ENCODE measurements around the gene DSCAM.

The DSCAM gene

DNA sequence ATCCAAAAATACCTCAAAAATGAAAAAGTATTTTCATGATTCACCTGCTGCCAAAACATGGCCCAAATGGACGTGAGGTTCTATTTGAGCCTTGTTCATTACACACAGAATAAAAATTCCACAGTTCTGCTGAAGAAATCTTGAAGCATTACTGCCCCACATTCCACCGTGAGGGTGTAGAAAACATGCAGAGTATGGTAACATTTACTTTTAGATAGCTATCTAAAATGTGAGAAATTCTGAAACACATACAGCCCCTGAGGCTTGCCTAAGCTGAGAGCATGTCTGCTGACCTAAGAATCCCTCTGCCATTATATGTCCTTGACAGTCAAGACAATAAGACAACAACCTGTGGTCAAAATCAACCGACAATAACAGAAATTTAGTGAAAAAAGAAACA, 186.5 kb downstream of the DSCAM start:
- no peak for DNase-seq (ENCODE audit: low read depth)
- TF ChIP-seq, protein P1, sequence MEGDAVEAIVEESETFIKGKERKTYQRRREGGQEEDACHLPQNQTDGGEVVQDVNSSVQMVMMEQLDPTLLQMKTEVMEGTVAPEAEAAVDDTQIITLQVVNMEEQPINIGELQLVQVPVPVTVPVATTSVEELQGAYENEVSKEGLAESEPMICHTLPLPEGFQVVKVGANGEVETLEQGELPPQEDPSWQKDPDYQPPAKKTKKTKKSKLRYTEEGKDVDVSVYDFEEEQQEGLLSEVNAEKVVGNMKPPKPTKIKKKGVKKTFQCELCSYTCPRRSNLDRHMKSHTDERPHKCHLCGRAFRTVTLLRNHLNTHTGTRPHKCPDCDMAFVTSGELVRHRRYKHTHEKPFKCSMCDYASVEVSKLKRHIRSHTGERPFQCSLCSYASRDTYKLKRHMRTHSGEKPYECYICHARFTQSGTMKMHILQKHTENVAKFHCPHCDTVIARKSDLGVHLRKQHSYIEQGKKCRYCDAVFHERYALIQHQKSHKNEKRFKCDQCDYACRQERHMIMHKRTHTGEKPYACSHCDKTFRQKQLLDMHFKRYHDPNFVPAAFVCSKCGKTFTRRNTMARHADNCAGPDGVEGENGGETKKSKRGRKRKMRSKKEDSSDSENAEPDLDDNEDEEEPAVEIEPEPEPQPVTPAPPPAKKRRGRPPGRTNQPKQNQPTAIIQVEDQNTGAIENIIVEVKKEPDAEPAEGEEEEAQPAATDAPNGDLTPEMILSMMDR (IDR thresholded peaks at IDR 0.05; ENCODE audit: low read length, missing control alignments): no peak

DNA sequence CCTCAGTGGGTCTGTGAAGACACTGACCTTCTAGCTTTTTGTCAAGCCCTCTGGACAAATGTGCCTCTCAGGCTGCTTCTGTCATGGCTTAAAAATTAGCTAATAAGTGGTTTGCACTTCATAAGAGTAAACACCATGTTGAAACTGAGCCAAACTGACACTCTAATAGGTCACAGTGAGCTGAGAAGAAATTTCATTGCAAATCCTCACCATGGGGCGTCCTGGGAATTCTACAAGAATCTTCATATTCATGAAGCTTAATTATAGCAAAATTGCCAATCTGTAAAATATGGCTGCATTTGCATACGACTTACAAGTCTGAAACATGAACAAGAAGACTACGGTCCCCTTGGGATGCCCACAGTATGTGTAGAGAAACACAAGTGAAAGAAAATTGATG, 188.6 kb downstream of the DSCAM start:
- H3K4me3 ChIP-seq (replicated peaks; ENCODE audit: low read depth, low read length): no peak overlapping the region

More for the DNA sequence above, 186.5 kb downstream of the DSCAM start:
- H3K4me3 ChIP-seq (replicated peaks; ENCODE audit: low read depth, low read length): no peak overlapping the region

DNA sequence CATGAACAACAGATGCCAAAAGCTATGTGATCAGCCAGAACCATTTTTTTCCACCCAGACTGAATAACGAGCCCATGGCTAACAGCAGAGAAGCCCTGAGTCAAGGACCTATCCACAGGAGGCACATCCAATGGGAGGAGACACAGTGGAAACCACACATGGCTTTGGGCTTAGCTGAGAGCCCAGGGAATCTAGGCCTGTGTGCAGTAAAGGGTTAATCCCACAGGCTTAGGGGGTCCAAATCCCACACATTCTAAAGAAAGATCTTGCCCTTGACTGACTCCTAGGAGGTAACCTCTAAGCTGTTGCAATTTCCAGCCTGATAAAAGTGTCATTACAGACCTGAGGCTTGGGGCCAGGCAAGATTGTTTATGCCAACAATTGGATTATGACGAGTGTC, 194.5 kb downstream of the DSCAM start:
- DNase-seq (ENCODE audit: low read depth): no peak
- TF ChIP-seq, protein P1 (IDR thresholded peaks at IDR 0.05; ENCODE audit: low read length, missing control alignments): no peak
- no peak overlapping the region for H3K4me3 ChIP-seq (replicated peaks; ENCODE audit: low read depth, low read length)

More for the DNA sequence above, 188.6 kb downstream of the DSCAM start:
- no peak for DNase-seq (ENCODE audit: low read depth)
- TF ChIP-seq, protein P1 (IDR thresholded peaks at IDR 0.05; ENCODE audit: low read length, missing control alignments): no peak

DNA sequence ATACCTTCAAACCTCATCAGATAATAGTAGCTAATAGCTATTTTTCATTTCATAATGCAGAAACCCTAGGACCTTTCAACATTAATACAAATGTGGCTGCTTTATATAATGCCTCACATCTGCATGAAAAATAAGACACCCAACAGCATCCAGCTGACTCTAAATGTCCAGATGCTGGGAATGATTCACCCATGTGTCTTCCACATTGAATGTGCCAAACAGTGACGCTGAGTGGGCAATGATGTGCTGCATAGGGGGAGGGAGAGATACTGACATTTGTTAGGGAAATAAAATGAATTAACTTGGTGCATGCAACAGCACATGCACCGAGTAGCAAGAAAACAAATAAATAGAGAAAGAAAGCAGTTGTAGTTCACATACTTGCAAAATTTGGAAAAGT, 199.3 kb downstream of the DSCAM start:
- no peak for DNase-seq (ENCODE audit: low read depth)
- H3K4me3 ChIP-seq (replicated peaks; ENCODE audit: low read depth, low read length): no peak overlapping the region
- TF ChIP-seq, protein P1 (IDR thresholded peaks at IDR 0.05; ENCODE audit: low read length, missing control alignments): no peak

DNA sequence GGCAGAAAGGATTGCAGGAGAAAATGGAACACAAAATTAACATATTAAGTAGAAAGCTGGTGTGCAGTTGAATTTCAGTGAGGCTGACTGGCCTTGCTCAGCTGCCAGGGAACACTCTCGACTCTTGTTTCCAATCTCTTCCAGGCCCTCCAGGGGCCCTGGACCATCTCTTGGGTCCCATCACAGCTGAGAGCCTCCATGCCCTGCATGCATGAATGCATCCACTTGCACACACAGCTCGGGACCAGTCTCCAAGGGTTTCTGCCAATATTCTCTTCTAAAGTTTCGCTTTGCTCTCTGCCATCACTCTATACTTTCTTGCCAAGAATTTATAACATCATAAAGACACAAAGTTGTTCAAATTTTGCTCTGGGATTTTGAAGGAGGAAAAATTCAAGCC, 200.3 kb downstream of the DSCAM start:
- H3K4me3 ChIP-seq (replicated peaks; ENCODE audit: low read depth, low read length): no peak overlapping the region
- no peak for DNase-seq (ENCODE audit: low read depth)
- TF ChIP-seq, protein P1 (IDR thresholded peaks at IDR 0.05; ENCODE audit: low read length, missing control alignments): no peak

DNA sequence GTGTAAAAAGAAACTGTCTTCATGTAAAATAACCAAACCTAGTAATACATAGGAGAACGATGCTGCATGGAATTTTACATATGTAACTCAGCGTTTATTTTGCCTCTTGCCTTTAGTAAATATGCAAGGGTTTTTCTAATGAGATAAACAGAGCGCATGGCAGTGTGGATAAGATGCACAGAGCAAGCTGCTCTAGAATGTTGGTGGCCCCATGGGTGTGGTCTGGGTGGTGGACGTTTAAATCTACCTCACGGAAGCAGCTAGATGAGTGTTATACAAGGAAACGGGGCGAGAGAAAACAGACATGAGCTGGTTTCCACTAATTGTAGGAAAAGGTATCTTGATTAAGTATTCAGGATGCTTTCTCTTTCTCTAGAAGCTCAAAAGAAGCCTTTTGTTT, 205.9 kb downstream of the DSCAM start:
- no peak for DNase-seq (ENCODE audit: low read depth)
- H3K4me3 ChIP-seq (replicated peaks; ENCODE audit: low read depth, low read length): no peak overlapping the region
- TF ChIP-seq, protein P1 (IDR thresholded peaks at IDR 0.05; ENCODE audit: low read length, missing control alignments): no peak

DNA sequence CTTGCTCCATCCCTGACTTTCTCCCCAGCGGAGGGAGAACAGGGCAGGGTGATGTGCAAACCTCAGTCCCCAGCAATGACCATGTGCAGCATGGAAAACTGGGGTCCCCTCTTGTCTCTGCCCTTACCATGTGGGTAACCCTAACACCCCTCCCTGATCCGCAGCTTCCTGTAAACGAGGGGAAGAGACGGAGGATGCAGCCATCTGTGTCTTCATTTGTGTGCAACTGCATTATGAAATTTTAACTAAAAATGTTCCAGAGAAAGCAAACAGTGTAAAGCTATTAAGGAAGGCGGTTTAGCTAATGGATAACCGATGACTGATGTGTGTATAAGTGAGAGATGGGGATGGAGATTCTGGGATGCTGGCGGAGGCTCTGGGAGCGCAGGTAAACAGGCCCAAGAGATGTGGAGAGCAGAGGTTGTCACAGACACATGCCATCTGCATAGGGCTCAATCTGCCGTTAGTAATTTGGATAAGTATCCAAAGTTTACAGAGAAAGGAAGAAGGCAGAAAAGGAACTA, 206.6 kb downstream of the DSCAM start:
- H3K4me3 ChIP-seq (replicated peaks; ENCODE audit: low read depth, low read length): no peak overlapping the region
- DNase-seq (ENCODE audit: low read depth): no peak
- TF ChIP-seq, protein P1 (IDR thresholded peaks at IDR 0.05; ENCODE audit: low read length, missing control alignments): no peak
